Endodermal cell (in vitro differentiated cells): ENCODE results near the gene OR51S1. TPM values are rescaled to one million over a fixed set of nuclear protein-coding genes. Genes with fewer than 3 reads are reported as not detected.

ENCODE experiments used
- DNase-seq: peaks from one replicate; pipeline ENCODE4 v3.0.0-alpha.2; 2017
- H3K27ac ChIP-seq: 2 replicates; pipeline ENCODE4 v1.5.1; 2013; ENCODE audit warnings: mild to moderate bottlenecking, low read depth, low read length, moderate library complexity
- H3K27me3 ChIP-seq: 2 replicates; pipeline ENCODE4 v1.6.1; 2013; ENCODE audit warnings: mild to moderate bottlenecking, low read length, moderate library complexity; ENCODE audit not compliant: insufficient read depth, control insufficient read depth, poor library complexity, severe bottlenecking
- H3K36me3 ChIP-seq: 2 replicates; pipeline ENCODE4 v1.7.0; 2013; ENCODE audit warnings: mild to moderate bottlenecking, low read length, moderate library complexity; ENCODE audit not compliant: control insufficient read depth, insufficient read depth
- H3K4me1 ChIP-seq: one replicate; pipeline ENCODE4 v1.7.0; 2013; ENCODE audit warnings: low read length; ENCODE audit not compliant: control insufficient read depth, insufficient read depth
- H3K4me3 ChIP-seq: 2 replicates; pipeline ENCODE4 v1.5.1; 2013; ENCODE audit warnings: mild to moderate bottlenecking, low read length, moderate library complexity
- H3K9ac ChIP-seq: 2 replicates; pipeline ENCODE4 v1.6.1; 2013; ENCODE audit warnings: mild to moderate bottlenecking, low read length, moderate library complexity; ENCODE audit not compliant: poor library complexity, severe bottlenecking; ENCODE audit errors: extremely low read depth
- H3K9me3 ChIP-seq: 2 replicates; pipeline ENCODE4 v1.6.1; 2013; ENCODE audit warnings: mild to moderate bottlenecking, low read length, moderate library complexity; ENCODE audit not compliant: control insufficient read depth
- H3K27ac Mint-ChIP-seq: 2 replicates; pipeline ENCODE4 v1.8.0; 2020; ENCODE audit warnings: mixed read lengths
- H3K27me3 Mint-ChIP-seq: 2 replicates; pipeline ENCODE4 v1.8.0; 2021; ENCODE audit warnings: mild to moderate bottlenecking, mixed read lengths; ENCODE audit not compliant: insufficient read depth
- H3K36me3 Mint-ChIP-seq: 2 replicates; pipeline ENCODE4 v1.8.0; 2020; ENCODE audit warnings: low read depth, mixed read lengths
- H3K4me1 Mint-ChIP-seq: 2 replicates; pipeline ENCODE4 v1.8.0; 2020; ENCODE audit warnings: mixed read lengths
- H3K4me3 Mint-ChIP-seq: 2 replicates; pipeline ENCODE4 v1.8.0; 2020; ENCODE audit warnings: mild to moderate bottlenecking, moderate library complexity, mixed read lengths
- H3K9me3 Mint-ChIP-seq: 2 replicates; pipeline ENCODE4 v1.8.0; 2020; ENCODE audit warnings: mild to moderate bottlenecking, mixed read lengths
- CTCF ChIP-seq: fragments of 200-600 bp; sonication (generic); conservative IDR thresholded peaks from 2 replicates; pipeline ENCODE4 v1.5.0; 2021; ENCODE audit warnings: antibody characterized with exemption, mild to moderate bottlenecking
- WGBS, 2 experiments: methylation state at CpG; one replicate each; pipeline versions ENCODE4 v1.1.5 to v1.1.7; 2013; ENCODE audit warnings: missing lambda C conversion rate in 2 of 2, mixed read lengths in 1 of 2; ENCODE audit not compliant: insufficient coverage in 1 of 2, insufficient read length in 1 of 2; 5-methylcytosine and 5-hydroxymethylcytosine counted together
- total RNA-seq, 2 donors: library from RNA; stranded (reverse); fragmentation: NEBNext Ultra II Directional in 1 of 2; extraction: Animal tissue kit (Norgen Biotek cat#: 25700) in 1 of 2; gene quantifications; 2 replicates in 1 of 2; 3 replicates in 1 of 2; pipeline ENCODE4 v1.2.1, GENCODE V29; 2021

Gene OR51S1
- total RNA-seq, 2 donors from 2014 or later, result not detected

GRCh38 chr11:4882543-4882942, 33.5 kb upstream of the OR51S1 start:
- Histone ChIP-seq H3K27ac (no peak overlapping the region), H3K27me3 (no peaks in the 10 kb centered on the region), H3K36me3 (no peaks in the 10 kb centered on the region), H3K9me3 (no peaks in the 10 kb centered on the region), H3K4me3 (no peak overlapping the region), H3K4me1 (no peaks in the 10 kb centered on the region), H3K9ac (no peak overlapping the region)
- Mint-ChIP-seq H3K4me3 (no peak overlapping the region), H3K4me1 (no peaks in the 10 kb centered on the region), H3K36me3 (no peaks in the 10 kb centered on the region), H3K9me3 (no peaks in the 10 kb centered on the region), H3K27ac (no peak overlapping the region), H3K27me3 (no peaks in the 10 kb centered on the region)
- DNase-seq, result no peak
- WGBS, 2 experiments, result 94 to 95% methylated on average over 3 to 5 of the region's 5 CpGs
- TF ChIP-seq CTCF, result no peak

- H3K27ac Mint-ChIP-seq, result no peak within 1 kb of the TSS
- no peaks in the 10 kb centered on the region for H3K4me1 Mint-ChIP-seq
- Histone ChIP-seq H3K9me3 (no peaks in the 10 kb centered on the region), H3K4me1 (no peaks in the 10 kb centered on the region), H3K4me3 (no peak within 1 kb of the TSS), H3K27me3 (no peaks in the 10 kb centered on the region), H3K9ac (no peak within 1 kb of the TSS), H3K36me3 (no peaks in the 10 kb centered on the region), H3K27ac (no peak within 1 kb of the TSS)
- no peak for DNase-seq
- TF ChIP-seq CTCF, result no peak
- no peaks in the 10 kb centered on the region for H3K36me3 Mint-ChIP-seq
- no peaks in the 10 kb centered on the region for H3K27me3 Mint-ChIP-seq
- 87 to 91% methylated on average over 8 of the region's 8 CpGs for WGBS, 2 experiments
- H3K9me3 Mint-ChIP-seq, result no peaks in the 10 kb centered on the region
- no peak within 1 kb of the TSS for H3K4me3 Mint-ChIP-seq
Observed at GRCh38 chr11:4881860-4882500, 33.0 kb upstream of the OR51S1 start, which contains the start of gene OR51T1. Gene OR51T1 (plus strand): TSS chr11:4881900. CDS start chr11:4881900, 0 bp downstream.

GRCh38 chr11:4881188-4881587, 32.2 kb upstream of the OR51S1 start:
- Mint-ChIP-seq H3K4me1 (no peaks in the 10 kb centered on the region), H3K4me3 (no peak overlapping the region), H3K36me3 (no peaks in the 10 kb centered on the region), H3K27me3 (no peaks in the 10 kb centered on the region), H3K27ac (no peak overlapping the region), H3K9me3 (no peaks in the 10 kb centered on the region)
- Histone ChIP-seq H3K36me3 (no peaks in the 10 kb centered on the region), H3K9me3 (no peaks in the 10 kb centered on the region), H3K9ac (no peak overlapping the region), H3K27ac (no peak overlapping the region), H3K27me3 (no peaks in the 10 kb centered on the region), H3K4me3 (no peak overlapping the region), H3K4me1 (no peaks in the 10 kb centered on the region)
- DNase-seq, result no peak
- TF ChIP-seq CTCF, result no peak
- WGBS, 2 experiments, result 92 to 95% methylated on average over 2 to 4 of the region's 4 CpGs
